RKO (cell line): ENCODE results near the gene AJAP1.

Experiments used
- DNase-seq: peaks from one replicate; pipeline ENCODE4 v3.0.0-alpha.2; 2016; ENCODE audit warnings: low spot score

AJAP1 gene

DNA sequence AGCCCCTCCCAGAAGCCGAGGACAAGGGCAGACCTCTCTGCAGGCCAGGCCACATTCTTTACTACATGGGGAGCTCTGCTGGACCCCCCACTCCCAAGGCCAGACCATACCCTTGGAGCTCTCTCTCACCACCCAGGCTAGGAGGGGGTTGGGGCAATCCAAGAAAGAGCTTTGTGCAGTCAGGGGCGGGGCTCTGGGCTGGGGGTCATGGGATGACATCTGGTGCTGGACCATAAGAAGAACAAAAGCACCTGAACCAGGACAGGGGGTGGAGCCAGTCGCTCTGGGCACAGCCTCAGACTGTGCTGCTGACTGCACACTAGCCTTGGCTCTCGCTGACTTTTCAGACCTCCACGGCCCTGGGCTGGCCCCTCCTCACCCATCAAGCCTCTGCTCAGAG is 23.1 kb upstream of the AJAP1 start:
- no peak for DNase-seq

DNA sequence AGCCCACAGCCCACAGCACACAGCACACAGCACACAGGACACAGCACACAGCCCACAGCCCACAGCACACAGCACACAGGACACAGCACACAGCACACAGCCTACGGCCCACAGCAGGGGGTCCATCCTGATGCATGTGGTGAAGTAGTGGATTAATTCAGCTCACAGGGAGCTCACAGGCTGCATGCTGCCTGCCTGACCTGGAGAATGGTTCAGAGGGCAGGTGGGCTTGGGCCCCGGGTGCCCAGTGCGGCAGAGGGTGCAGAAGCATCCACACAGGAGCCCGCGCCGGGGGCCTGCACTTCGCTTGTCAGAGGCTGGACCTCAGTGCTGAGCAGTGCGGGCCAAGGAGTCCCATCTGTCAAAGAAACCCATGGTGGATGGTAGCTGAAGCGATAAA is 21.1 kb upstream of the AJAP1 start:
- DNase-seq, result no peak

DNA sequence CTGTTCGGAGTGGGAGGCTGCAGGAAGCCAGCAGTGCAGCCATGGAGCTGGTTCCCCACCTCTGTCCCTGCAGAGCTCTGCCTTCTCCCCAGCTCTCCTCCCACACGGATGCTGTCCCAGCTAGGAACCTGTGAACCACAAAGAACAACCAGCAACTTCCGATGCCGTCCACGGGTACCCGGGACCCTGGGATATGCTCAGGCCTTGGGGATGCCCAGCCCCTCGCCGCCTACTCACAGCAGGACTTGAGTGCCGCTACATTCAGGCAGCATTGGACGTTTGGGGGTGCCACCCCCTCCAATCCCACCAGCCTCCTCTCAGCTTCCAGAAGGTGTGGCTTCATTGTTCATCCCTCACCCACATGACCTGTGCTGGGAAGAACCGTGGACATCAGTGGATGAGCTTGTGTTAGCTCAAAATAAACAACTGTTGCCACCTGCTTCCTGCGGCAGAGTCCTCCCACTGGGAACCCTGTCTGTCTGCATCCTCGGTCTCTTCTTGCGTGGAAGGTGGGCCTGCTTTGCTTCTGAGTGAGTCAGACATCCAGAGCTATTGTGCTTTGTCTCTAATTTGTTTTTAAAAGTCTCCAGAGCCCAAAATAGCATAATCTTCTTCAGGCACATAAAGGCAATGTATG is 20.1 kb upstream of the AJAP1 start:
- no peak for DNase-seq

DNA sequence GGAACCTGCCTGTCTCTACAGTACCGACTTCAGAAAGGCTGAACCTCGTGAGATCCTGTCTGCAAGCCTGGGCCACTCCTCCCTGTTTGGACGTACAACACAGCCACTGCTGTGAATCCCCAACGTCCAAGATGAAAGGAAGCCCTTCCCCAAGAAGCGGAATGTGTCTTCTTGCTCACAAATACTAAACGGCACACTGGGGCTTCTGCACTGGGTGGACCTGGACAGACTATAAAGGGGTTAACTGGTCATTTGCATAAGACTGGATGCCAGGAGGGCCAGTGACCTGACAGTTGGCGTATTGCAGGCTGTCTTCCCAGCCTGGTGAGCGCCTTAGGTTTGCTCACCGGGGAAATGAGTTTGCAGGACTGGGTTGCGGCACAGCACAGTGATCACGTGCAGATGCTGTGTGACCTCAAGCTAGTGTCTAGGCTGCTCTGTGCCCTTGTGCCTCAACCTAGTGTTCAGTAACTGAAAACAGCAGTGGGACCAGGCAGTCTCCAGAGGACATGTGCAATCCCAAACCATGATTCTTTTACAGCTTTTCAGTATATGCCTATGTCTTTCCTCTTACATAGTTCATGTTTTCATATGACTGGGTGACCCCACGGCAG is 19.5 kb upstream of the AJAP1 start:
- no peak for DNase-seq

DNA sequence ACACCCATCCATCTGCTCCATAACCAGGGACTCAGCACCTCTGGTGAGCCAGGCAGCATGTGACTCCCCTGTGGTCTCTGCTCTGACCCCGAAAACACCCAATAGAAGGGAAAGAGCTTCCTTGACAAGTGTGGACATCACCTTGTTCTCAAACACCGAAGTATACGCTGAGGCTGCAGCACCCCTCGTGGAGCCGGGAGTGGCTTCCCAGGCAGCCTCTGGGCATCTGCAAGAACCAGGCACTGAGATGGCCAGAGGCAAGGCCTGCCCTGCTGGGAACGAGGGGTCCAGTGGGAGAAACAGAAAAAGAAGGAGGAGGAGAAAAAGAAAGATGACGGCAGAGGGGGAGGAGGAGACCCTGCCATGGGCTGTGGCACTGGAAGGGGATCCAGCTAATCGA is 18.2 kb upstream of the AJAP1 start:
- DNase-seq, result no peak

DNA sequence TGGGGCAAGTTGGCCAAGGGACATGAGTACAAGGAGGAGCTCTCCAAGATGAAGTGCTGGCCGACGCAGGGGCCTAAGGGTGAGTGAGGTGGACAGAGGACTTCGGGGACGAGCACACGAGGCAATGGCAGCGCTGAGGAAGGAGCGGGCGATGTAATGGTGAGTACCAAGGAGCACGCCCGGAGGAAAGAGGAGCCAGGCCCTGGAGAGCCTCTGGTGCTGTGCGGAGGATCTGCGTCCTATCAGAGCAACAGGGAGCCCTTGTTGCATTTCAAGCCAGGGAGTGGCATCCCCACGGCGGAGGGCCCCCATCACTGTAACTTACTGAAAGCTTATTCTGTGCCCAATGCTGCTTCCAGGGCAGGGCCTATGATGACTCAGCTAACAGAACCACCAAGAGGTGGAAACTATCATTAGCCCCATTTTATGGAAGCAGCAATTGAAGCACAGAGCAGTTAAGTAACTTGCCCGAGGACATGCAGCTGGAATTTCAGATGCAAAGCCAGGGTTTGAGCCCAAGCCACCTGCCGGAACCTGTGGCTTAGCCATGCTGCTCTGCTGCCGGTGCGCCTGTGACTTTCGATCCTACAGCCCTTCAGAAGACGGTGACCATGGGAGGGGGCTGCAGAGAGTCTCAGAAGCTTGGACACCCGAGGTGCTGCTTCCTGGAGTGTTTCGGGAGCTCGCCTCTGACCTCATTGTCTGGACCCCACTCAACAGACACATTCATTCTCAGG is 17.6 kb upstream of the AJAP1 start:
- no peak for DNase-seq

DNA sequence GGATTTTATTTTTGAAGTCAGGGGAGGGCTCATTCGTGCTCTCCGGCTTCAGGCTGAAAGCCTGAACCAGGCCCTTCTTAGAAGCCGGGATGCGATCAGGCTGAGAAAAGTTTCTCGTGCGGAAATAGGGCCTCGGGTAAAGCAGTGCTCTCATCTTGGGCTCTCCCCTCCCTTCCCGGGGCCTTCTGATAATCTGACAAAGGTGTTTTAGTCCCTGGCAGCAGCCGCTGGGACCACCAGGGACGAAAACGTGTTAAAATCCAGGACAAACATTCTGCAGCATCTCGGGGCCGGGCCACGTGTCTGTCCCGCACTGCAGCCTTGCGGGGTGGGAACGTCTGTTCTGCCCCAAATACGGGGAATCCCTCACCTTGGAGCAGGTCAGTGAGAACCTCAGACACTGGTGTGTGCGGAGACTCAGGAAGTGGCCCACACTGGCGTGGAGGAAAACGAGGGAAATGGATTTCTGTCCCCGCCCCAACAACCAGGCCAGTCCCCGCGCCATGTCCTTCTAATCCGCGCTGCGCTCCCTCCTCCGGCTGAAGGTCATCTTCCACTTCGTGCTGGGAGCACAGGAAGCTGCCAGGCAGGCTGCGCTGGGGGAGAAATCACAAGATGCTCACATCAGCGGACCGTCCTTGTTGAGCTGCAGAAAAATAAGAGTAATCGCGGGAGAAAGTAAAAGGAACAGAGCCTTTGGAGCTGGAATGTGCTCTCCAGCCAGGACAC is 16.6 kb upstream of the AJAP1 start:
- DNase-seq, result no peak

DNA sequence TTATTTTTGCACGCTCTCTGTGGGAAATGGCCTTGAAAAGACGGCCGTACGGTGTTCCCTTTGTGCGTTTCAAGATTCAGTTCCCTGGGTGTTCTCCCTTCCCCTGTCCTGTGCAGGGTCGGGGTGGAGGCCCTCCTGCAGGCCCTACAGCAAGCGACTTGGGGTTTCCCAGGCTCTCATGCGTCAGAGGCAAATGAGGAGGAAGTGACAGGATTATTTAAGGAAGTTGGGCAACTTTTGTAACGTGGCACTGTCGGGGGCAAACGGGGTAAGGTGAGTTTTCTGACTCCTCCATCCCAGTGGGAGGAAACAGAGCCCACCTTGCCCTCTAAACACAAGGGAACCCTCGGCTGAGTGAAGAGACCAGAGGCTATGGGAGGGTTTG is 16.1 kb upstream of the AJAP1 start:
- DNase-seq, result no peak

DNA sequence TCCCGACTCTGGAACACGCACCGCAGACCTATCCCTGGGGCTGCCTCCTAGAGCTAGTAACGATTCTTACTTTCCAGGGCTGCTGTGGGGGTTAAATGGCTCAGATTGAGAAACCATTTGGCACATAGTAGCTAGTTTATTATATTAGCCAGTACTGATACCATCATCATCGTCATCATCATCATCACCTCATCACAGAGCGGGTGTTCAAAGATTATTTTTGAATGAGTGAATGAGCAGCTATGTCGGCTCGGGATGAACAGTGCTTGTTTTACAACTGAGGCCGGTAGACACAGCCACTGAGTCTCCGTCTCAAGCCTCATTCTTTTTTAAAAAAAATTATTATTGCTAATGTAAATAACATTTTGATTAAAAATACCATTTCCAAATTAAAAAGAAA is 13.5 kb upstream of the AJAP1 start:
- no peak for DNase-seq

DNA sequence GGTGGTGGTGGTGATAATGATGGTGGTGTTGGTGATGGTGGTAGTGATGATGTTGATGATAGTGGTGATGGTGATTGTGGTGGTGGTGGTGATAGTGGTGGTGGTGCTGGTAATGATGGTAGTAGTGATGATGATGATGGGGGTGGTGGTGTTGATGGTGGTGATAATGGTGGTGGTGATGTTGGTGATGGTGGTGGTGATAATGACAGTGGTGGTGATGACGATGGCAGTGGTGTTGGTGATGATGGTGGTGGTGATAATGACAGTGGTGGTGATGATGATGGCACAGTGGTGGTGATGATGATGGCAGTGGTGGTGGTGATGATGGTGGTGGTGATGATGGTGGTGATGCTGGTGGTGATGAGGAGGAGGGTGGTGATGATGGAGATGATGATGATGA is 7.0 kb upstream of the AJAP1 start:
- DNase-seq, result no peak

DNA sequence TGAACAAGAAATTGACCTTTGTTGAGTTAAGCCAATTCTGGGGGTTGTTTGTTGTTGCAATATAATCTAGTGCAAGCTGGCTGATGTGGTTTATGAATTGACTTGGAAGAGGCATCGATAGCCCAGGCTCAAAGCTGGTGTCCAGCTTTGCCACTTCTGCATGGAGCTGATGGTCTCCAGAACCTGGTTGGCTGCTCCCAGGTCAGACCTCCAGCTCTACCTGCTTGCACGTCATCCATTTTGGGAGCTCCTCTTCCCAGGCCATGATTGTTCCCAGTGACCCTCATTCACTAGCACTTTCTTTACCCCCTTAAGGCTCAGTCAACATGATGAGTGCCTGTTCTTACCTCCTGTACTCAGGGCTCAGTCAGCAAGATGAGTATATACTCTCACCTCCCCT is 5.8 kb upstream of the AJAP1 start:
- no peak for DNase-seq

DNA sequence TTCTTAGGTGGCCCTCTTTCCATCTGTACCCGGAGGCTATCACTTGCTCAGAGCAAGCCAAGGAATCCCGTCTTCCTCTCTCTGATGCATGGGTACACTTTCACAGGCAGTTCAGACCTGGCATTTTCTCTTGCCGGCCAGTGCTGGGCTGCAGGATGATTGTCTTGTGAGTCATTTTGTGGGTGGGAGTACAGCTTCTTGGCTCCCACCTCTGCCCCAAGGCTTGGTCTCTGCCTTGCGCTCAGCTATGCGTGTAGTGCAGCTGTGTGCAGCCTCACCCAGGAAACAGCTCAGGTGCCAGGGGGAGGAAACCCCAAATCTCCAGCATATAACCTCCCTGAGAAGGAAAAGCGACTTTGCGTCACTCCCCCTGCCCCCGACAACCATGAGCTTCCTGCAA is 3.9 kb upstream of the AJAP1 start:
- no peak for DNase-seq

DNA sequence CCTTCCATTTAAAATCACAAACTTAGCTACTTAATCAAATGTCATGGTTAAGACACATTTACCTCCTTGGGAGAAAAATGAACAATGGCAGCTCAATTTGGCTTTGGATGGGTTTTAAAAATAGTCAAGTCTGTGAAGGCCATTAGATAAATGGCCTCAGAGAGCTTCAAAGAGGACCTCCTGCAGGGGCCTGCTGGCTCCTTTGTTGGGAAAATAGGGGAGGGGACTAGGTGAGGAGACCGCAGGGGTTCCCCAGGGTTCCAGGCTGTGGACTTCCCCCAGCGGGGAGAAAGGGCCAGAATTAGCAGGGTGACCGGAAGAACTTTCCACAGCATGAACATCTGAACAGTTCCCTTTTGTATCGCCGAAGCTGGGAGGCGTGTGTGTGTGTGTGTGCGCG is 3.4 kb upstream of the AJAP1 start:
- no peak for DNase-seq

DNA sequence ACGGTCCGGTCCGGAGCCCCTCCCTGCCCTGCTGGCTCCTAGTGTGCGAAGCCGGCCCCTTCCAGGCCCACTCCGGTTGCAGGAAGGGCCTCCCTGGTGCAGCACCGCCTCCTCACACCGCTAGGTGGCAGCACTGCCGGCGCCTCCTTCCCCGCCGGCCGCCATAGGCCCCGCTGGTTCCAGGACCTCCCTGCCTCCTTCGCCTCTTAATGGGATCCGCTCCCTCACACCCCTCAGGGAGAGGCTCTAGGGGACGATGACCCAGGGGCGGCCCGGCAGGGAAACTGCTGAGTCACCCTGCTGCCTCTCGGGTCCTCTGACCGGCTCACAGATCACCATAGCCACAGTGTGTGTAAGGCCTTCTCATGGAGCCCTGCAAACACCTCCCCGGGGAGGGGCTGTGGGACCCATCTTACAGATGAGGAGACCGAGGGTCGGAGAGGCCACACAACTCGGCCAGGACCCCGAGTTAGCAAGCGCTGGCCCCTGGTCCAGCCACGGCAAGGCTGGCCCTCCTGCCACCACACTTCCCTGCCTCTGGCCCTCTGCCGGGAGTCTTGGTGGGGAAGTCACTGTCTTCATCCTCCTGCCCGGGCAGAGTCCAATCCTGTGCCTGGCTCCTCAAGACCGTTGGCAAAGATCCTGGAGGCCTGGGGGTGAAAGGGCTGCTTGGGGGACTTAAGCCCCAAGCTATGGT is 1.6 kb upstream of the AJAP1 start:
- peak; percentile 33 for DNase-seq

DNA sequence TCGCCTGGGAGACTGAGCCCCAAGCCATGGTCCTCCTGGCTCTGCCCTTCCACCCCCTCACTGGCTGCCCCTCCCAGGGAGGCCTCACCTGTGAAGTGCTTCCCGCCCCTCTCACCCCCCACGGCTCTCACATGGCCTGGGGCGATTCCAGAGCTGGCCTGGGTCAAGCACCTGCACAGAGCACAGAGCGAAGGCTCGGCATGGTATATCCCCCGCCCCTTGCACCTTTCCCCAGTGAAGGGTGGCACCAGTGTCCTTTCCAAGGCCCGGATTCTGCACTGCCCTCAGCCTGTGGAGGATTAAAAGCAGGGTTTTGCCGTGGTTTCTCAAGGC is 1.1 kb upstream of the AJAP1 start:
- DNase-seq, result no peak

DNA sequence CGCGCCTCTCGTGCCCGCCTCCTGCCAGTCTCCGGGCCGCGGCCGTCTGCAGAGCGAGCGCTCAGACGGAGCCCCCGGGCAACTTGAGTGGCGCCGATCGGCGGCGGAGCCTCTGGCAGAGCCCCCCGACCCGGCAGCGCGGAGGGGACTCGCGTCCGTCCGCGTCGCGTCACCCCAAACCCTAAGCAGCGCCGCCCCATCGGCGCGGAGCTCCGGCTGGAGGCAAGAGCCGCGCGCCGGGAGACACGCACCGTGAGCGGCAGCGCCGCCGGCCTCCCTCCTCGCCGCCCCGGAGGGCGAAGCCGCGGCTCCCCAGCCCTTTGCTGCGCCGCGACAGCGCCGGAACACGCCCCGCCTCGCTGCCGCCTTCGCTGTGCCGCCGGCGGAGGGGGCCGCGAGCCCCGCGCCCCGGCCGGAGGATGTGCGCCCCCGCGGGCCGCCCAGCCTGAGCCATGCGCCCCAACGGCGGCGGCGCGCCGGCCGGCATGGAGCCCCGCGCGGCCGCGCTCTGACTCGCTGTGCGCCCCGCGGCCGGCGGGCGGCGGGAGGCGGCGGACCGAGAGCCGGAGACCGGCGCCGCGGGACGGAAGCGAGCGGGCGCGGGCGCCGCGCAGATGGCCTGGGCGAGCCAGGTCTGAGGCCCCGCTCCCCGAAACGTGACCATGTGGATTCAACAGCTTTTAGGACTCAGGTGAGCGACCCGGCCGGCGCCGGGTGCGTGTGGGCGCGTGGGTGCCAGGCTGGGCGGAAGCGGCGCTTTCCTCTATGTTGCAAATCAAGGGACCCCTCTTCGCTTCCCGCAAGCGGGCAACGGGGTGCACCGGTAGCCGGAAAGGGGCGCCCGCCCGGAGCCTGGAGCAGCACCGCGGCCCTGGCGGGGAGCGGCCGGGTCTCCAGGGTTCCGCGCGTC is 610 bp downstream of the AJAP1 start:
- no peak for DNase-seq

DNA sequence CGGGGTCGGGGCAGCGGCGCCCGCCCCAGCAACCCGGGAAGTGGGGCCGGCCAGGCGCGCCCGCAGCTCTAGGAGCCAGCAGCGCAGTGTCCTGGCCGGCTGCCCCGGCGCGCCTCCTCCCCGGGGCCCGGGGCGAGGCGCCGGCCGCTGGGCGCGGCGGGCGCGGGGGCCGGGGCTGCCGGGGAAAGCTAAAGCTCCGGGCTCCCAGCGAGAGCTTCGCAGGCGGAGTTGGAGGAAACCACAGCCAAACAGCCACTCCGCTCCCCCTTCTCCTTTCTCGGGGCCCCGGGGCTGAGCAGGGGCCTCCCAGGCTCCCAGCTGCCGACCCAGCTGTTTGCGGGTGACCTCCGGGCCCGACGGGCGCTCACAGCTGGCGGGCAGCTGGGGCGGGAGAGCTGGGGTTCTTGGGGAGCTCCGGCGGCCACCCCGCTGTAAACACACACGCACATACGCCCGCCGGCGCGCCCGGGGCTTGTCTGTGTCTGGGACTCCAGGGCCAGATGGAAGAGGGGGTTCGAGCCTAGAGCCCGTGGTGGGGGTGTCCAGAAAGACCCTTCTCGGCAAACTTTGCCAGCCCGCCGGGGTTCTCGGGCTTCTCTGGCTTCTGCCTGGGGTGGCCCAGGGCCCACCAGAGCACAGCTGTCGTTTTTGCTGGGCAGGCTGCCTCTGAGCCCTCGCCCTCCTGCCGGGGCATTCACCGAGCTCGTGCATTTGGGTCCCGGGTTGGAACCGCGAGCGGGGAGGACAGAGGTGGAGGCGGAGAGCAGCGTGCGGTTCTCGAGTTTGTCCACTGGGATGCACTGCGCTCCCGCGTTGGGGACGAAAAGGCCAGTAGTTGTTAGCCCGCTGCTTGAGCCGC is 1.5 kb downstream of the AJAP1 start:
- DNase-seq, result no peak

DNA sequence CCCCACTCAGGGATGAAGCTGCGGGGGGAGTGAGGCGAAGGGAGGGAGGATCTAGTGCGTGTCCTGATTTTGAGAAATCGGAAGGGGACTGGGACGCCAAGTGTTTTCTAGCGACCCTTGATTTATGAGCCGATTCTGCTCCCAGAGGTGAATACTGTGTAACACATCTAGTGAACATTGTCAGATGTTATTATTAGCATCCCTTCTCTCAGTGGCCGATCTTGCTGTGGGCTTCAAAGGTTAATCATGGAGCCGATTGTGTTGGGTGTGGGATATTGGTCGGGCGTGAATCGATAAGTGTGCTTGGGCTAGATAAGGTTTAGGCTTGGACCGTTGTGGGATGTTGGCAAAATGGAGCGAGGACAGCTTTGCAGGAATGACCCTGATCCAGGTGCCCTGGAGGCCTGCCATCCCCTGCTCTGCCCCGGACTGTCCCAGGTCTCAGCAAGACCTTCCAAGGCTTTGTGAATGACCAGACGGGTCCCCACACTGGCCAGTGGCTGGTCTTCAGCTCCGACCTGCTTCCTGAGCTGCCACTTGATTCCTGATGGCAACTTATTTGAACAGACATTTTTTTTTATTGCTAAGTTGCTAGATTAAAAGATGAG is 2.2 kb downstream of the AJAP1 start:
- no peak for DNase-seq

DNA sequence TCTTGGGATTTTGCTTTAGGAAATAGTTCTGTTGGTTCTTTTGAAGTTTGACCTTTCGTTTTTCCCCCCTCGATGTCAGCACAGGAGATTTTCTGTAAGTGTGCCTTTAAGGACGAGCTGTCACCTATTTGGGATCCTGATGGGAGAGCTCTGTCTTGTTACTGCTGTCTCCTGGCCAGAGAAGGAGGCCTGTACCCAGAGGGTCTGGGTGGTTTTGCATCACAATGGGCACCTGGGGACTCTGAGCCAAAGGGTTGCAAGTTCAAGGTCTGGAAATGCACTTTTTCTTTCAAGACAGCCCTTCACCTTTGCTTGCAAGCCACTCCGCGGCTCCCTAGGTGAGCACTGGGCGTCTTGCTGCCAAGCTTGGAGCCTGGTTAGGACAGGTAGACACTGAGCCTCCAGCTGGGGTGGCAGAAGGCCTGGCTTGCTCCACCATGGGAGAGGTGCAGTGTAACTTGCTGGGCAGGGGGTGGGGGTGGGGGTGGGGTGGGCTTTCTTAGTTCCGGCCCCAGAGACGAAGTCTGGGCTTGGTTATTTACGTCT is 2.9 kb downstream of the AJAP1 start:
- DNase-seq, result no peak
